Cardiac septum (tissue), 1 donor: Measurements from ENCODE around the gene AGBL4. TPM values are rescaled to one million over a fixed set of nuclear protein-coding genes. Genes with fewer than 3 reads are reported as not detected.

Source experiments
- DNase-seq: peaks from one replicate; pipeline ENCODE4 v3.0.0-alpha.2; 2020; ENCODE audit warnings: low spot score
- intact Hi-C: fragments of 100-400 bp; cut with DNase I; formaldehyde crosslinking; loops from one replicate; pipeline ENCODE4 v1.14.0; 2022
- total RNA-seq: library from RNA; stranded (reverse); fragmentation: NEBNext Ultra II Directional; extraction: Animal tissue kit (Norgen Biotek cat#: 25700); gene quantifications from one replicate; pipeline ENCODE4 v1.2.1, GENCODE V29; 2021
- donor health status: DM: no; HTN: no; CAD: no.

The AGBL4 gene
- total RNA-seq, 1 donor from 2014 or later: 0.32 TPM

- no peak for DNase-seq
- intact Hi-C loops: no loop called here
These were observed 1154.4 kb downstream of the AGBL4 start for GRCh38 chr1:48869116-48869893.

- DNase-seq: no peak
- intact Hi-C loops: no loop called here
These were observed 1158.8 kb downstream of the AGBL4 start for GRCh38 chr1:48864913-48865312.

- DNase-seq: no peak
- intact Hi-C loops: no loop called here
These were observed 1164.3 kb downstream of the AGBL4 start for GRCh38 chr1:48859456-48859855.

- intact Hi-C loops: no loop called here
These were observed 1165.4 kb downstream of the AGBL4 start for GRCh38 chr1:48858200-48858920.

GRCh38 chr1:48853006-48853405 lies 1170.7 kb downstream of the AGBL4 start:
- intact Hi-C loops: no loop called here
- no peak for DNase-seq

More at GRCh38 chr1:48858200-48858920, 1165.4 kb downstream of the AGBL4 start:
- DNase-seq: no peak

- no peak for DNase-seq
- intact Hi-C loops: no loop called here
These were observed 1172.1 kb downstream of the AGBL4 start for GRCh38 chr1:48851638-48852037.

- intact Hi-C loops: no loop called here
These were observed 1175.7 kb downstream of the AGBL4 start for GRCh38 chr1:48848035-48848434.

GRCh38 chr1:48846441-48846840 lies 1177.3 kb downstream of the AGBL4 start:
- no peak for DNase-seq
- intact Hi-C loops: no loop called here

More at GRCh38 chr1:48848035-48848434, 1175.7 kb downstream of the AGBL4 start:
- DNase-seq: no peak

GRCh38 chr1:48844187-48844586 lies 1179.6 kb downstream of the AGBL4 start:
- DNase-seq: no peak
- intact Hi-C loops: no loop called here

GRCh38 chr1:48841966-48842365 lies 1181.8 kb downstream of the AGBL4 start:
- intact Hi-C loops: no loop called here
- no peak for DNase-seq

- intact Hi-C loops: no loop called here
- DNase-seq: no peak
These were observed 1182.3 kb downstream of the AGBL4 start for GRCh38 chr1:48841461-48841860.

GRCh38 chr1:48831120-48831978 lies 1192.4 kb downstream of the AGBL4 start:
- intact Hi-C loops: no loop called here

GRCh38 chr1:48830715-48831114 lies 1193.0 kb downstream of the AGBL4 start:
- DNase-seq: no peak
- intact Hi-C loops: no loop called here

More at GRCh38 chr1:48831120-48831978, 1192.4 kb downstream of the AGBL4 start:
- DNase-seq: no peak

GRCh38 chr1:48829446-48829845 lies 1194.3 kb downstream of the AGBL4 start:
- intact Hi-C loops: no loop called here
- DNase-seq: no peak

- intact Hi-C loops: no loop called here
- no peak for DNase-seq
These were observed 1200.6 kb downstream of the AGBL4 start for GRCh38 chr1:48823168-48823567.

GRCh38 chr1:48820491-48820890 lies 1203.3 kb downstream of the AGBL4 start:
- intact Hi-C loops: no loop called here
- no peak for DNase-seq

GRCh38 chr1:48817505-48818114 lies 1206.1 kb downstream of the AGBL4 start:
- intact Hi-C loops: loop anchor here (5.0 kb wide), 3 partner anchors 140 to 265 kb away; no protein-coding TSS in a partner anchor
- no peak for DNase-seq

- intact Hi-C loops: no loop called here
- DNase-seq: no peak
These were observed 1213.0 kb downstream of the AGBL4 start for GRCh38 chr1:48810740-48811139.

GRCh38 chr1:48808496-48808895 lies 1215.3 kb downstream of the AGBL4 start:
- intact Hi-C loops: no loop called here
- no peak for DNase-seq
